GM19372 (cell line): ENCODE results near the gene LYZ.

ENCODE experiments used
- ATAC-seq: cut with Tn5 transposase; IDR thresholded peaks from one replicate; pipeline ENCODE4 v1.9.1; 2021; ENCODE audit warnings: mild to moderate bottlenecking, low read depth, moderate library complexity; ENCODE audit not compliant: unreplicated experiment

The LYZ gene

DNA sequence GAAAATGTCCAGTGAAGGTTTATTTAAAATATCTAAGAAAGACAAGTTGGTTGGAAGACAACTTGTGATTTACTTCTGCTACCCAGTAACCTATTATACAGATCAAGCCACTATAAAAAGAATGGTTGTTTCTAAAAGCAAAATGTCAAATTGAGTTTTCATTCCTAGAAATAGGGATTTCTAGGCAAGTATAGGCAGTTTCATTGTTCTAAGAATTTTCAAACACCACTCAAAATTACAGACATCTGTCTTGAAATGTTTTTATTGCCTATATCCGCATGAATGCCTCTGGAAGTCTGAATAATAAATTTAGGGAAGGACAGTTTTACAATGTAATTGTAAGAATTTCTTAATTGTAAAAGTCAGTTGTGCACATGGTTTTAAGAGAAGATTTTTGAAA lies 20.0 kb downstream of the LYZ start:
- no peak for ATAC-seq

DNA sequence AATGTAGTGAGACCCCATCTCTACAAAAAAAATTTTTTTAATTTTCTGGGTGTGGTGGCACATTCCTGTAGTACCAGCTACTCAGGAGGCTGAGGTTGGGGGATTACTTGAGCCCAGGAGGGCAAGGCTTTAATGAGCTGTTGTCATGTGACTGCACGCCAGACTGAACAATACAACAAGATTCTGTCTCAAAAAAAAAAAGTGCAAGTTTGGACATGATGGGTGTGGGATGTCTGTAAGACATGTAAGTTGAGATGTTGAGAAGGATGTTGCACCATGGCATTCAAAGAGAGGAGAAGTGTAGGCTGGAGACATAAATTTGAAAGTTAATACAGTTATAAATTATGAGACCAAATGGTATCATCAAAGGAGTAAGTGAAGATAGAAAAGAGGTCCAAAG lies 34.9 kb downstream of the LYZ start:
- no peak for ATAC-seq

DNA sequence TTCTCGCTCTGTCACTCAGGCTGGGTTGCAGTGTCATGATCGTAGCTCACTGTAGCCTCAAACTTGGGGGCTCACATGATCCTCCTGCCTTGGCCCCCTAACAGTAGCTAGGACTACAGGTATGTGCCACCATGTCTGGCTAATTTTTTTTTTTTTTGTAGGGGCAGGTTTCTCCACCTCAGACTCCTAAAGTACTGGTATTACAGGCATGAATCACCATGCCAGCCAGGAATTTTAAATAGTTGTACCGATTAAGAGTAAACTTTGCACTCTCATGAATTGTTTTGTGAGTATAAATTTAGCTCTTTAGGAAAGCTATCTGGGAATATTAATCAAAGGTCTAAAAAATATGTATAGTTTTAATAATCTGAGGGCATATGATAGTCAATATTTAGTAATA lies 36.9 kb downstream of the LYZ start:
- ATAC-seq: no peak

DNA sequence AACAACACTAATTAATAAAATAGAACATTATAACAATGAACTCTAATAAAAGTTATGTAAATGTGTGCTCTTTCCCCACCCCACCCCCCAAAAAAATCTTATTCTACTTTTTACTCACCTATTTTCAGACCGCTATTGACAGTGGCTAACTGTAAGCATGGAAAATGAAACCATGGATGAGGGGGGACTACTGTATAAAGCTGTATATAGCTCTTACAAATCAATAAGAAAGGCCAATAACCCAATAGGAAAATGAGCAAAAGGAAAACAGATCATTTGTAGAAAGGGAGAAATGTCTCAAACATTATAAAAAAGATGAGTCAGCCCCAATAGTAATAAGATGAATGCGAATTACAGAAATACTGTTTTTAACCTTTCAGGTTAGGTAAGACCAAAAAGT lies 38.7 kb downstream of the LYZ start:
- no peak for ATAC-seq

DNA sequence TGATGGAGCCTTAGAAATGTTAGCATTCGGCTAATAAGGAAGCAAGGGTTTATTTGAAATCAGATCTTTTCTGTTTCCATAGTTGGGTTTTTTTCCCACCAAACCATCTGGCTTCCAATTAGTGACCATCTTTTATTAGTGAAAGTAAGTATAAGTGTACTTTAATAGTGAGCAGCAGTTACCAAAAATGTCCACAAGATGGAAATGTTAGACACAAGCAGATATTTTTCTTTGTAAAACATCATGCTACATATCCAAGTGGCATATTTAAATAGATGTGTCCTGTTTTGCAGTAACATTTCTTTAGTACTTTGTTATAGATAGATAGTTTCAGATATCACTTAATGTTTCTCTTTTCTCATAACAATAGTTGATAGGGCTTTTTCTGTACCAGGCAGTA lies 40.2 kb downstream of the LYZ start:
- no peak for ATAC-seq

DNA sequence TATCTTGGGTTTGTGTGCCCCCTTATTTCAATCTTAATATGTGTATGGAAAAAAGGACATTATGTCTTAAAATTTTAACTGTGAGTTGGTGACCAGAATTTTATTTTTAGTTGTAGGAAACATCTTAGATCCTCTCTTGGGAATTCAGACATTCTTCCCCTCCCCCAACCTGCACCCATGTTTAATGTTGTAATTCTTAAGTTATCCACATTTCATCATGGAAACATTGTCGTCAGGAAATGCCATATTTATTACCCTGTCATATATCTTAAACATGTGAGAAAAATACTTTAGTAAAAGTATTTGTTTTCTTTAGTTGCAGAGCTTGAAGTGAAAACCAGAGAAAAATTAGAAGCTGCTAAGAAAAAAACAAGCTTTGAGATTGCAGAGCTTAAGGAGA lies 41.6 kb downstream of the LYZ start:
- no peak for ATAC-seq

DNA sequence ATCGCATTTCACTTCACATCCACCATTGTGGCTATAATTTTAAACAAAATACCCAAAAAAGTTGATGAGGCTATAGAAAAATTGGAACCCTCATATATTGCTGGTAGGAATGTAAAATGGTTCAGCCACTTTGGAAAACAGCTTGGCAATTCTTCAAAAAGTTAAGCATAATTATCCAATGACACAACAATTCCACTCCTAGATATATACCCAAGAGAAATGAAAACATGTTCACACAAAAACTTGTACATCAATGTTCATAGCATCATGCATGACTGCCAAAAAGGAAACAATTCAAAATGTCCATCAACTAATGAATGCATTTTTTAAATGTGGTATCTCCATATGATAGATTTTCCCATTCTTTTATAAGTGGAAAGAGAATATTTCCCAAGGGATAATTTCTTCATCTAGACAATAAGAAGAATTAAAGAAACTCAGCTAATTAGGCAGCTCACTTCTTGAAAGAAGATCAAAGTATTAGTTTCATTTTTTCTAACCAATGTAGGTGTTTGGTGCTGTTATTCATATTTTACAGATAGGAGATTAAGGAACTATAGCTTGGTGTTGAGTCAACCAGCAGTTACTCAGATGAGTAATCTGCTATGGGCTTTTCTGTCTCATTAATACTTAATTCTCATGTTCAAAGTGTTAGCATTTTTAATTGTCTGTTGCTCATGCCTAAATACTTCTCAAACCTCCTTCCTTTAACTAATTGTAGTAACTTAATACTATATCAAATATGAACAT lies 44.2 kb downstream of the LYZ start:
- ATAC-seq: no peak

DNA sequence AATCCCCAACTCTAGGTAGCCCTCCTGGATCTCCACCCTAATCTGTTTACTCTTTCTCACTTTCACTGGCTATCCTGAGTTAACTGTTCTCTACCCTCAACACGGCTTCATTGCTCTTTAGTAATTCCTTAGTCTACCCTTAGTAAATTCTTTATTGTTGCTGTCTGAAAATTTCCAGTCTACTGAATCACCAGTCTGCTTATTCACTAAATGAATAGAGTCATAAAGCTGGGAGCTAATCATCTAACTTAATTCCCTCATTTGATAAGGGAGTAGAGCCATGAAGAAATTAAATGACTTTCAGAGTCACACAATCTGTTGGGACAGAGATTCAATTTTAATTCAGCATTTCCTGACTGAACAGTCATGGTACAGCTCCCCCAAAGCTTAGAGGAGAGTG lies 47.9 kb downstream of the LYZ start:
- no peak for ATAC-seq

DNA sequence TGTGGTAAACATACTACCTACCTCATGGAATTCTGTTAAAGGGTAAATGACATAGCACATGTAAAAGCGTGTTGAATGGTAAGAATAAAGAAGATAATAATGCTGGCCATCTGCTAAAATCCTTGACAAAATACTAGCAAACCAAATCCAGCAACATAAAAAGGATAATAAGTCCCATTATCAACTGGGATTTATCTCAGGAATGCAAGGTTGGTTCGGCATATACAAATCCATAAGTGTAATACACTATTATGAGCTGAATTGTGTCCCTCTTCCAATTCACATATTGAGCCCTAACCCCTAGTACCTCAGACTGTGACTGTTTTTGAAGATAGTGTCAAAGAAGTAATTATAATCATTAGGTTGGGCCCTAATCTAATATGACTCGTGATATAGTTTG lies 48.8 kb downstream of the LYZ start:
- no peak for ATAC-seq

DNA sequence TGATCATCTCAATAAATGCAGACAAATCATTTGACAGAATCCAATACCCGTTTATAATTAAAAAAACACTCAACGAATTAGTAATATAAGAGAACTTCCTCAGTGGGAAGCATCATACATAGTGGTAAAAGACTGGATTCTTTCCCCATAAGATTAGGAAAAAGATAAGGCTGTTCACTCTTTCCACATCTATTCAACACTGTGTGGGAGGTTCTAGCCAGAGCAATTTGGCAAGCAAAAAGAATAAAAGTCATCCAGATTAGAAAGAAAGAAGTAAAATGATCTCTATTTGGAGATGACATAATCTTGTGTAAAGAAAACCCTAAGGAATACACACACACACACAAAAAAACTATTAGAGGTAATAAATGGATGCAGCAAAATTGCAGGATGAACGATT lies 49.8 kb downstream of the LYZ start:
- ATAC-seq: no peak

DNA sequence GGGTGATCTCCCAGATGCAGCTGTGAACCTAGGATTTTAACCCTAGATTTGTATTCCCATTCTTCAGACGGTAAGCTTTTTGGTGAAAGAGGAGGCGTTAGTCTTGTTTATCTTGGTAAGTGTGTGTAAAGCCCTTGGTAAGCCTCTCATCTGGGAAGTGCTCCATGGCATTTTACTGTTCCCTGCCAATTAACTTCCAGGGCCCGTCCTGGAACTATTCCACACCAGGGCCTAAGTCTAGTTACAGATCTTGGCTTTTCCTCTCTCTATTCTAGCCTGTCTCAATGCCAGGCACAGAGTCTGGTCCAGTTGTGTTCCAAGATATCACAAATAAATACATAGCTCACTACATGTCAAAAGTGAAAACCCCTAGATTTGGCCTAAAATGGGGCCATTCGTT lies 53.8 kb downstream of the LYZ start:
- no peak for ATAC-seq
